Thyroid gland (tissue), 4 donors: Measurements from ENCODE around the gene ERF.

Experiments
- CTCF ChIP-seq, 6 experiments: fragments of 200-600 bp in 3 of 6; fragments of 450-650 bp in 3 of 6; sonication (generic) in 3 of 6; IDR thresholded peaks; one replicate each; pipeline ENCODE4 v1.5.1; 2016 to 2019; ENCODE audit warnings: antibody characterized with exemption in 6 of 6, mild to moderate bottlenecking in 2 of 6, inconsistent platforms in 1 of 6, moderate library complexity in 1 of 6
- POLR2A ChIP-seq, 2 donors: fragments of 450-650 bp; IDR thresholded peaks; one replicate each; pipeline ENCODE4 v1.6.1; 2017; ENCODE audit warnings: antibody characterized with exemption in 2 of 2, mild to moderate bottlenecking in 2 of 2, moderate library complexity in 1 of 2

- TF ChIP-seq CTCF (IDR thresholded peaks at IDR 0.05): no peak
- no peak for TF ChIP-seq POLR2A (IDR thresholded peaks at IDR 0.05)
Measured at GRCh38 chr19:42303101-42303464, 48.2 kb upstream of the ERF start.
